Left ventricle myocardium inferior (tissue), 1 donor: Measurements from ENCODE around the gene RAI1. TPM values are rescaled to one million over a fixed set of nuclear protein-coding genes. Genes with fewer than 3 reads are reported as not detected.
A peak's percentile ranks its signal among the peaks of the same experiment; 100 is the strongest.

Experiments used
- DNase-seq: peaks from one replicate; pipeline ENCODE4 v3.0.0-alpha.2; 2020
- H3K27ac ChIP-seq: fragments of 200-600 bp; replicated peaks from 2 replicates; pipeline ENCODE4 v1.8.0; 2021
- H3K27me3 ChIP-seq: fragments of 200-600 bp; 2 replicates; pipeline ENCODE4 v1.8.0; 2021; ENCODE audit warnings: low read depth
- H3K36me3 ChIP-seq: fragments of 200-600 bp; 2 replicates; pipeline ENCODE4 v1.8.0; 2021
- H3K4me1 ChIP-seq: fragments of 200-600 bp; 2 replicates; pipeline ENCODE4 v1.8.0; 2021
- H3K4me3 ChIP-seq: fragments of 200-600 bp; 2 replicates; pipeline ENCODE4 v1.8.0; 2021; ENCODE audit warnings: mild to moderate bottlenecking, moderate library complexity
- H3K9me3 ChIP-seq: fragments of 200-600 bp; replicated peaks from 2 replicates; pipeline ENCODE4 v1.8.0; 2021
- CTCF ChIP-seq: fragments of 200-600 bp; IDR thresholded peaks from 2 replicates; pipeline ENCODE4 v1.8.0; 2021; ENCODE audit warnings: antibody characterized with exemption, mild to moderate bottlenecking, borderline replicate concordance
- intact Hi-C: fragments of 100-400 bp; cut with micrococcal nuclease; formaldehyde crosslinking; loops from one replicate; pipeline ENCODE4 v1.11.0; 2022
- total RNA-seq: library from RNA; stranded (reverse); fragmentation: NEBNext Ultra II Directional; extraction: Animal tissue kit (Norgen Biotek cat#: 25700); gene quantifications from one replicate; pipeline ENCODE4 v1.2.1, GENCODE V29; 2021
- donor health status: DM: no; HTN: yes; CAD: no; lungs with severe emphysema.

The RAI1 gene
- total RNA-seq, 1 donor from 2014 or later: 22.5 TPM

DNA sequence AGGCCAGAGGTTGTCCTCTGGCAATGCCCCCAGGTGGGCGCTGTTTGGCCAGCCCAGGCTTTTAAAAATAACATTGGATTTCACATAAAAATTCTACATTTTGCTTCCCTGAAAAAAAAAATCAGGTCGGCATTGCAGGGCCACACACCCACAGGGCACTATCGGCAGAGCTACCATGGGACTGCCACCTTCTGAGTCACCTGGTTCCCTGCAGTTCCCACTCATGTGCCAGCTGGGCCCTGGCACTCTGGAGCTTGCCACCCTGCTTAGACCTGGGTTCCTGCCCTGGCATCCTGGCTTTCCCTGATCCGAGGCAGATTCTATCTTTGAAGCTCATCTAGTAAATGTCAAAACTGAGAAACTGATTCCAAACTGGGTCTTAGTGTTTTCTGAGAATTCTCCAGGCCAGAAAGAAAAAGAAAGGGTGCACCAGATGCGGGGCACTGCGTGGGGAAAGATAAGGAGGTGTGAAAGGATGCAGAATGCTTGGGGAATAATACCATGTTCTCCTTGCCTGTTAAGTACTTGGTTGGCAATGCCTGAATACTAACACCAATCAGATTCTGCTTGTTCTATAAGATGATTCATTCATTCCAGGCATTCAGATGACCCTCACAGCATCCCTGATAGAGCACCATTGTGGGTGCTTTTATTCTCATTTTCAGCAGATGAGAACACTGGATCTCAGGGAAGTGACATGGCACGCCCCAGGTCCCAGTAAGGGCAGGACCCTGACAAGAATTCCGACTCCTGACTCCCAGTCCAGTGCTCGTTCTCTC, 51.8 kb downstream of the RAI1 start:
- Histone ChIP-seq H3K9me3 (no peaks in the 10 kb centered on the region), H3K4me3 (no peak overlapping the region), H3K36me3 (no peaks in the 10 kb centered on the region), H3K4me1 (peaks cover 78% of the 10 kb centered on the region), H3K27me3 (no peaks in the 10 kb centered on the region), H3K27ac (peak overlapping the region; percentile 50)
- intact Hi-C loops: no loop called here
- DNase-seq: no peak
- TF ChIP-seq CTCF: no peak

DNA sequence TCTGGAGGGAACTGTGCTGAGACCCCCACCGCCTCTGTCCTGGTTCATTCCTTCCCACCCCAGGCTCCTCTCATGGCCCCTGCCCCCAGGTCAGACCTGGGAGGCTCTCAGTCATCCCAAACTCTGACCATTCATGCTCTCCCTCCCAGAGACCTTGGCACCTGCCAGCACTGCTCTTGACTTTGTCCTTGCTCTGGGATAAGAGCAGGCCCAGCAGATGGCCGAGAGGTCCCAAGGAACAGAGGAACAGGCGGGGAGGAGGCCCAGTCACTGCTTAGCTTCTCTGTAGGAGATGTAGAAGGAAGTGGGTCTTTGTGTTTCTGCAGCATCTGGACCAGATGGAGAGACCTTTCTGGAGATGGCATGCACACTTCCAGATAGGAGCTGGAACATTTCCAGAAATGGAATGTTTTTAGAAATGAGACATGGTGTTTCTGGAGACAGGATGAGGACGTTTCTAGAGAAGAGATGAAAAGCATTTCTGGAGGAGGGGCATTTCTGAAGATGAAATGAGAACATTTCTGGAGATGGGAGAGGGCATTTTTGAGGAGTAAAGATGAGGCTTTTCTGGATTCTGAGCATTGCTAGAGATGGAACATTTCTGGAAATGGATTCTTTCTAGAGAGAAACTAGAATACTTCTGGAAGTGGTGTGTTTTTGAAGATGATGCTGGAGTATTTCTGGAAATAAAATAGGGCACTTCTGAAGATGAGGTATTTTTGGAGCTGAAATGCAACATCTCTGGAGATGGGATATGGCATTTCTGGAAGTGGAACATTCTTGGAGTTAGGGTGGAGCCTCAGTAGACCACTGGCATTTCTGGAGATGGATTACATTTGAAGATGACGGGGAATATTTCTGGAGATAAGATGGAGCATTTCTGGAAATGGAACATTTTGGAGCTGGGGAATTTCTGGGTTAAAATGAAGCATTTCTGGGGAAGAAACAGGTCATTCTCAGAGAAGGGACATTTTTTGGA, 55.2 kb downstream of the RAI1 start:
- Histone ChIP-seq H3K36me3 (no peaks in the 10 kb centered on the region), H3K27me3 (no peaks in the 10 kb centered on the region), H3K4me1 (peaks cover 83% of the 10 kb centered on the region), H3K9me3 (no peaks in the 10 kb centered on the region), H3K27ac (peak overlapping the region; percentile 5), H3K4me3 (no peak overlapping the region)
- DNase-seq: no peak
- intact Hi-C loops: no loop called here
- TF ChIP-seq CTCF: no peak

- DNase-seq: no peak
These were observed 57.0 kb downstream of the RAI1 start for GRCh38 chr17:17737961-17738894.

DNA sequence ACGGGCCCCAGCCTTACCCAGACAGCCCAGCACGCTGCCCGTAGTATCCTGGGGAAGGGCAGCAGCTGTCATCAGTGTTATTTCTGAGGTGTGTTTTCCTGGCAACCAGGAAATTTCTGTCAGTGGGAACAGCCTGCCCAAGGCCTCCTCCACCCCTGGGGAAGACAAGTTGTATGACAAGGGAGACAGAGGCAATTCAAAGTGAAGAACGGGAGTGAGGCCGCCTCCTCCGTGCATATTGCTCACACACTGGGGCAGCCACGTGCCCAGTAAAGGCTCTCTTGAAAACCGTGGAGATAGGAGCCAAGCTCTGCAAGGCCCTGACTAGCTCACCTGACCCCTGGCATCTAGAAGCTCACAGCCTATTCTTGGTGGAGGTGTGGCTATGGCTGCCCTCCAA, 57.6 kb downstream of the RAI1 start:
- peaks cover 81% of the 10 kb centered on the region for H3K4me1 ChIP-seq
- DNase-seq: no peak
- no peaks in the 10 kb centered on the region for H3K27me3 ChIP-seq
- H3K36me3 ChIP-seq: no peaks in the 10 kb centered on the region
- no peak for TF ChIP-seq CTCF
- peak overlapping the region; percentile 79 for H3K27ac ChIP-seq
- no peaks in the 10 kb centered on the region for H3K9me3 ChIP-seq
- H3K4me3 ChIP-seq: peak overlapping the region; percentile 3
- intact Hi-C loops: no loop called here

More at GRCh38 chr17:17737961-17738894, 57.0 kb downstream of the RAI1 start:
- Histone ChIP-seq H3K27ac (peak overlapping the region; percentile 79), H3K9me3 (no peaks in the 10 kb centered on the region), H3K36me3 (no peaks in the 10 kb centered on the region), H3K27me3 (no peaks in the 10 kb centered on the region), H3K4me3 (peak overlapping the region; percentile 3), H3K4me1 (peaks cover 81% of the 10 kb centered on the region)
- TF ChIP-seq CTCF: no peak
- intact Hi-C loops: no loop called here
